Measurements from ENCODE around the gene DCLK1. TPM values are rescaled to one million over a fixed set of nuclear protein-coding genes. Genes with fewer than 3 reads are reported as not detected.

The DCLK1 gene
- total RNA-seq, 4 donors from 2014 or later = 0.72 to 9.1 (median 4.9) TPM

- 27% methylated on average over 7 of the region's 7 CpGs for WGBS, 2 donors
- no peak for DNase-seq
- intact Hi-C loops (cut with DNase I) = no loop called here
- TF ChIP-seq POLR2A (IDR thresholded peaks at IDR 0.05) = no peak
- no peak for TF ChIP-seq CTCF (IDR thresholded peaks at IDR 0.05)
- Histone ChIP-seq H3K27ac (peak overlapping the region in 1 of 4 donors; percentile 33), H3K36me3 (no peaks in the 10 kb centered on the region), H3K9me3 (no peaks in the 10 kb centered on the region), H3K4me1 (peaks cover 0 to 9% (median 6%) of the 10 kb centered on the region in 3 donors), H3K27me3 (peaks cover 0 to 49% (median 0%) of the 10 kb centered on the region in 4 donors), H3K4me3 (no peak overlapping the region)
Measured at GRCh38 chr13:36163809-36164308, 32.7 kb upstream of the DCLK1 start.

GRCh38 chr13:36163286-36163685 is 32.1 kb upstream of the DCLK1 start:
- intact Hi-C loops (cut with DNase I) = no loop called here
- Histone ChIP-seq H3K4me3 (no peak overlapping the region), H3K27ac (peak overlapping the region in 1 of 4 donors; percentile 6), H3K36me3 (no peaks in the 10 kb centered on the region), H3K4me1 (peaks cover 0 to 9% (median 6%) of the 10 kb centered on the region in 3 donors), H3K9me3 (no peaks in the 10 kb centered on the region), H3K27me3 (peaks cover 0 to 43% (median 0%) of the 10 kb centered on the region in 4 donors)
- 57 to 65% methylated on average over 5 to 6 of the region's 6 CpGs for WGBS, 2 donors
- TF ChIP-seq POLR2A (IDR thresholded peaks at IDR 0.05) (no peak), CTCF (IDR thresholded peaks at IDR 0.05) (no peak)
- no peak for DNase-seq

GRCh38 chr13:36160297-36160696 is 29.1 kb upstream of the DCLK1 start:
- no peak for DNase-seq
- Histone ChIP-seq H3K36me3 (no peaks in the 10 kb centered on the region), H3K9me3 (no peaks in the 10 kb centered on the region), H3K4me3 (no peak overlapping the region), H3K27me3 (peaks cover 0 to 43% (median 0%) of the 10 kb centered on the region in 4 donors), H3K27ac (no peak overlapping the region), H3K4me1 (peaks cover 0 to 9% (median 6%) of the 10 kb centered on the region in 3 donors)
- WGBS, 2 donors = 65 to 68% methylated on average over 4 of the region's 4 CpGs
- TF ChIP-seq POLR2A (IDR thresholded peaks at IDR 0.05) (no peak), CTCF (IDR thresholded peaks at IDR 0.05) (no peak)
- intact Hi-C loops (cut with DNase I) = no loop called here

GRCh38 chr13:36158611-36159010 is 27.4 kb upstream of the DCLK1 start:
- Histone ChIP-seq H3K36me3 (no peaks in the 10 kb centered on the region), H3K27ac (no peak overlapping the region), H3K9me3 (no peaks in the 10 kb centered on the region), H3K4me3 (no peak overlapping the region), H3K4me1 (peaks cover 0 to 15% (median 3%) of the 10 kb centered on the region in 3 donors), H3K27me3 (peaks cover 0 to 47% (median 0%) of the 10 kb centered on the region in 4 donors)
- 47 to 53% methylated on average over 4 of the region's 4 CpGs for WGBS, 2 donors
- intact Hi-C loops (cut with DNase I) = no loop called here
- no peak for DNase-seq
- TF ChIP-seq POLR2A (IDR thresholded peaks at IDR 0.05) (no peak), CTCF (IDR thresholded peaks at IDR 0.05) (no peak)

GRCh38 chr13:36157480-36157879 is 26.3 kb upstream of the DCLK1 start:
- Histone ChIP-seq H3K9me3 (no peaks in the 10 kb centered on the region), H3K4me1 (peaks cover 0 to 8% (median 0%) of the 10 kb centered on the region in 3 donors), H3K27me3 (peaks cover 0 to 41% (median 0%) of the 10 kb centered on the region in 4 donors), H3K27ac (no peak overlapping the region), H3K4me3 (no peak overlapping the region), H3K36me3 (no peaks in the 10 kb centered on the region)
- no peak for DNase-seq
- WGBS, 2 donors = 21 to 47% methylated on average over 1 of the region's 1 CpG
- intact Hi-C loops (cut with DNase I) = no loop called here
- TF ChIP-seq POLR2A (IDR thresholded peaks at IDR 0.05) (no peak), CTCF (IDR thresholded peaks at IDR 0.05) (no peak)

Data from esophagus squamous epithelium (tissue), 5 donors.